Spleen (tissue), 11 donors: Measurements from ENCODE around the gene ATM. TPM values are rescaled to one million over a fixed set of nuclear protein-coding genes. Genes with fewer than 3 reads are reported as not detected.

ENCODE experiments used
- DNase-seq: peaks from one replicate; pipeline ENCODE4 v3.0.0-alpha.2; 2020
- H3K27ac ChIP-seq, 8 donors: fragments of 200-600 bp; sonication (generic) in 7 of 8; 1 replicate in 4 of 8; 2 replicates in 4 of 8; pipeline versions ENCODE4 v1.5.0 to v1.8.0; 2016 to 2021; ENCODE audit warnings: inconsistent platforms in 4 of 8, mild to moderate bottlenecking in 4 of 8, moderate library complexity in 1 of 8
- H3K27me3 ChIP-seq, 7 donors: fragments of 200-600 bp; sonication (generic) in 6 of 7; replicated peaks in 1 of 7; 1 replicate in 4 of 7; 2 replicates in 3 of 7; pipeline versions ENCODE4 v1.5.0 to v1.8.0; 2016 to 2021; ENCODE audit warnings: inconsistent platforms in 3 of 7, mild to moderate bottlenecking in 1 of 7
- H3K36me3 ChIP-seq, 6 donors: fragments of 200-600 bp; sonication (generic) in 5 of 6; 1 replicate in 4 of 6; 2 replicates in 2 of 6; pipeline versions ENCODE4 v1.5.0 to v1.8.0; 2016 to 2021; ENCODE audit warnings: inconsistent platforms in 2 of 6
- H3K4me1 ChIP-seq, 6 donors: fragments of 200-600 bp; sonication (generic) in 5 of 6; 1 replicate in 3 of 6; 2 replicates in 3 of 6; pipeline versions ENCODE4 v1.5.0 to v1.8.0; 2016 to 2021; ENCODE audit warnings: inconsistent platforms in 3 of 6
- H3K4me3 ChIP-seq, 8 donors: fragments of 200-600 bp; sonication (generic) in 7 of 8; 1 replicate in 4 of 8; 2 replicates in 4 of 8; pipeline versions ENCODE4 v1.5.0 to v1.8.0; 2016 to 2021; ENCODE audit warnings: inconsistent platforms in 4 of 8, mild to moderate bottlenecking in 4 of 8, moderate library complexity in 2 of 8
- H3K9me3 ChIP-seq, 8 donors: fragments of 200-600 bp; sonication (generic) in 7 of 8; 1 replicate in 4 of 8; 2 replicates in 4 of 8; pipeline versions ENCODE4 v1.5.0 to v1.8.0; 2016 to 2021; ENCODE audit warnings: inconsistent platforms in 4 of 8
- CTCF ChIP-seq, 11 experiments: fragments of 200-600 bp in 7 of 11; fragments of 450-650 bp in 4 of 11; sonication (generic) in 4 of 11; IDR thresholded peaks in 8 of 11; conservative IDR thresholded peaks in 3 of 11; 1 replicate in 7 of 11; 2 replicates in 4 of 11; pipeline versions ENCODE4 v1.4.0 to v1.8.0; 2016 to 2021; ENCODE audit warnings: antibody characterized with exemption in 11 of 11, inconsistent platforms in 4 of 11, mild to moderate bottlenecking in 1 of 11
- POLR2A ChIP-seq, 3 donors: fragments of 450-650 bp; IDR thresholded peaks; one replicate each; pipeline ENCODE4 v1.5.1; 2017; ENCODE audit warnings: antibody characterized with exemption in 3 of 3, mild to moderate bottlenecking in 1 of 3
- POLR2AphosphoS5 ChIP-seq, 3 donors: sonication (generic); formaldehyde crosslinking; IDR thresholded peaks; one replicate each; pipeline ENCODE4 v1.5.1; 2017; ENCODE audit warnings: antibody characterized with exemption in 3 of 3
- WGBS, 5 donors: extraction: QIAGEN DNeasy Blood & Tissue Kit in 3 of 5; methylation state at CpG; one replicate each; pipeline versions ENCODE4 v1.1.5 to v1.1.7; 2013 to 2018; 5-methylcytosine and 5-hydroxymethylcytosine counted together
- intact Hi-C: fragments of 100-400 bp; cut with DNase I; formaldehyde crosslinking; loops from one replicate; pipeline ENCODE4 v1.15.0; 2023; ENCODE audit warnings: low total_unique reads
- polyA plus RNA-seq, 3 donors: library from polyadenylated mRNA; stranded (reverse); fragments of 200-250 nt; gene quantifications; one replicate each; pipeline ENCODE4 v1.2.1, GENCODE V29; 2013
- total RNA-seq, 7 donors: library from RNA; depleted of rRNA in 3 of 7; stranded (reverse); fragments of >200 nt in 3 of 7; fragmentation: NEBNext Ultra II Directional in 4 of 7; extraction: Animal tissue kit (Norgen Biotek cat#: 25700) in 4 of 7; gene quantifications; one replicate each; pipeline versions ENCODE4 v1.1.0 to v1.2.1, GENCODE V29; 2016 to 2021
- donor health status: healthy with polysubstance abuse.
- donor health status: DM: no; HTN: no; CAD: no; lungs with moderate emphysema.
- donor health status: DM: no; HTN: no; CAD: no.
- donor health status: Bipolar disorder and iron deficiency.
- donor health status: healthy.
- donor health status: DM: no; HTN: no; CAD: no.
- donor health status: DM: yes; HTN: yes; CAD: no.

ATM gene
- total and polyA plus RNA-seq, 10 donors = 33.1 to 408 (median 228) TPM

- no peak overlapping the region for H3K27ac ChIP-seq
- no peak for DNase-seq
- no peaks in the 10 kb centered on the region for H3K4me1 ChIP-seq
- no peaks in the 10 kb centered on the region for H3K9me3 ChIP-seq
- H3K27me3 ChIP-seq = no peaks in the 10 kb centered on the region
- TF ChIP-seq CTCF (IDR thresholded peaks at IDR 0.05 in 8 of 11, conservative IDR thresholded peaks at IDR 0.05 in 3 of 11) (no peak), POLR2A (IDR thresholded peaks at IDR 0.05) (no peak), POLR2AphosphoS5 (IDR thresholded peaks at IDR 0.05) (no peak)
- intact Hi-C loops = no loop called here
- no peak overlapping the region for H3K4me3 ChIP-seq
- peaks cover 0 to 100% (median 94%) of the 10 kb centered on the region in 6 donors for H3K36me3 ChIP-seq
Observed at GRCh38 chr11:108319541-108320145, 96.8 kb downstream of the ATM start.

- Histone ChIP-seq H3K36me3 (peaks cover 0 to 100% (median 93%) of the 10 kb centered on the region in 6 donors), H3K27me3 (no peaks in the 10 kb centered on the region), H3K27ac (no peak overlapping the region), H3K4me3 (no peak overlapping the region), H3K9me3 (no peaks in the 10 kb centered on the region), H3K4me1 (no peaks in the 10 kb centered on the region)
- intact Hi-C loops = no loop called here
- WGBS, 5 donors = 88 to 96% (median 91%) methylated on average over 3 of the region's 3 CpGs
- DNase-seq = no peak
- TF ChIP-seq CTCF (IDR thresholded peaks at IDR 0.05 in 8 of 11, conservative IDR thresholded peaks at IDR 0.05 in 3 of 11) = no peak
- TF ChIP-seq POLR2A (IDR thresholded peaks at IDR 0.05) = no peak
- TF ChIP-seq POLR2AphosphoS5 (IDR thresholded peaks at IDR 0.05) = no peak
Observed at GRCh38 chr11:108322666-108323065, 99.8 kb downstream of the ATM start.

GRCh38 chr11:108324587-108324986, 101.7 kb downstream of the ATM start:
- intact Hi-C loops = no loop called here
- no peak for DNase-seq
- no peaks in the 10 kb centered on the region for H3K9me3 ChIP-seq
- no peak overlapping the region for H3K4me3 ChIP-seq
- no peaks in the 10 kb centered on the region for H3K4me1 ChIP-seq
- H3K27me3 ChIP-seq = no peaks in the 10 kb centered on the region
- H3K27ac ChIP-seq = no peak overlapping the region
- TF ChIP-seq CTCF (IDR thresholded peaks at IDR 0.05 in 8 of 11, conservative IDR thresholded peaks at IDR 0.05 in 3 of 11) (no peak), POLR2AphosphoS5 (IDR thresholded peaks at IDR 0.05) (no peak), POLR2A (IDR thresholded peaks at IDR 0.05) (no peak)
- peaks cover 2 to 100% (median 94%) of the 10 kb centered on the region in 6 donors for H3K36me3 ChIP-seq

- Histone ChIP-seq H3K4me1 (no peaks in the 10 kb centered on the region), H3K4me3 (no peak overlapping the region), H3K27me3 (no peaks in the 10 kb centered on the region), H3K9me3 (no peaks in the 10 kb centered on the region), H3K27ac (no peak overlapping the region), H3K36me3 (peaks cover 7 to 100% (median 85%) of the 10 kb centered on the region in 6 donors)
- intact Hi-C loops = no loop called here
- DNase-seq = no peak
- TF ChIP-seq POLR2AphosphoS5 (IDR thresholded peaks at IDR 0.05) (no peak), CTCF (IDR thresholded peaks at IDR 0.05 in 8 of 11, conservative IDR thresholded peaks at IDR 0.05 in 3 of 11) (no peak), POLR2A (IDR thresholded peaks at IDR 0.05) (no peak)
- 89 to 98% (median 96%) methylated on average over 2 of the region's 2 CpGs for WGBS, 5 donors
Observed at GRCh38 chr11:108333403-108333899, 110.6 kb downstream of the ATM start.
